ENCODE measurements around the gene MTERF1.
"Not testable (repeated sequence)": the region's sequence is repeated elsewhere in the genome, so short reads cannot be mapped to it uniquely, and the experiment has no call there.

The MTERF1 gene

DNA sequence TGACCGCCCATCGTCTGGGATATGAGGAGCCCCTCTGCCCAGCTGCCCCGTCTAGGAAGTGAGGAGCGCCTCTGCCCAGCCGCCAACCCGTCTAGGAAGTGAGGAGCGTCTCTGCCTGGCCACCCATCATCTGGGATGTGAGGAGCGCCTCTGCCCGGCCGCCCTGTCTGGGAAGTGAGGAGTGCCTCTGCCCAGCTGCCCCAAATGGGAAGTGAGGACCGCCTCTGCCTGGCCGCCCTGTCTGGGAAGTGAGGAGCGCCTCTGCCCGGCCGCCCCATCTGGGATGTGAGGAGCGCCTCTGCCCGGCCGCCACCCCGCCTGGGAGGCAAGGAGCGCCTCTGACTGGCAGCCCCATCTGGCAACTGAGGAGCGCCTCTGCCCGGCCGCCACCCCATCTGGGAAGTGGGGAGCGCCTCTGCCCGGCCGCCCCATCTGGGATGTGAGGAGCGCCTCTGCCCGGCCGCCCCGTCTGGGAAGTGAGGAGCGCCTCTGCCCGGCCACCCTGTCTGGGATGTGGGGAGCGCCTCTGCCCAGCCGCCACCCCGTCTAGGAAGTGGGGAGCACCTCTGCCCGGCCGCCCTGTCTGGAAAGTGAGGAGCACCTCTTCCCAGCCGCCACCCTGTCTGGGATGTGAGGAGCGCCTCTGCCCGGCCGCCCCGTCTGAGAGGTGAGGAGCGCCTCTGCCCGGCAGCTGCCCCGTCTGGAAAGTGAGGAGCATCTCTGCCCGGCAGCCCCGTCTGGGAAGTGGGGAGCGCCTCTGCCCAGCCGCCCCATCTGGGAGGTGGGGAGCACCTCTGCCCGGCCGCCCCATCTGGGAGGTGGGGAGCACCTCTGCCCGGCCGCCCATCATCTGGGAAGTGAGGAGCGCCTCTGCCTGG, 7.1 kb upstream of the MTERF1 start:
- H3K27ac ChIP-seq, H3K4me3 ChIP-seq: not testable (repeated sequence)

DNA sequence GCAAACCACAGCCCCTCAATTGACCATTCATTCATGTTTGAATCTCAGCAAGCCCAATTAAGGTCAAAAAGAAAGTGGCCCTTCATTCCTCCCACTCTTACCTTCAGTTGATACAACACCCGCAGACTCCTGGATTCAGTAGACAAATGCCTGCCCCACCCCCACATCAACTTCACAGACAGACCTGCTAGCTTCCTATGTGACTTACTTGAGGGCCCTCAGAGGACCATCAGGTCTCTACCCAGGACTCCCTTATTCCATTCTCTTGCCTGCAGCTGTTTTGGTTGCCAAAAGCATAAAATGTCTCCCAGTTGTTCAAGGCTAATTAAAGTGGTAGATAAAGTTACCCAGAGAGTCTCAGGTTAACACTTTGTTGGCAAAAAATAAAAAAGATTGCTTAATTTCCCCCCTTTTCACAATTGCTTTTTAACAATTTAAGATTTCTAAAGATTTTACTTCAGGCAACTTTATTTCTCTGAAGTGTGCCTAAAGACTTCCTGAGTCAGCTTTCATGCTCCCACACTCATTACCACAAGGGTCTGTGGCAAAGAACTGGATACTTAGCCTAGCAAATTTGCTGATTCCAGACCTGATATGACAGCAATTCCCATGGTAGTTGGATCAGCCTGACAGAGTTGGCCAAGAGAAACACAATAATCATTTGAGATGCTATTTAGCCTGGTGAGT, 3.3 kb upstream of the MTERF1 start:
- Histone ChIP-seq H3K4me3 (no peak overlapping the region), H3K27ac (no peak overlapping the region)

DNA sequence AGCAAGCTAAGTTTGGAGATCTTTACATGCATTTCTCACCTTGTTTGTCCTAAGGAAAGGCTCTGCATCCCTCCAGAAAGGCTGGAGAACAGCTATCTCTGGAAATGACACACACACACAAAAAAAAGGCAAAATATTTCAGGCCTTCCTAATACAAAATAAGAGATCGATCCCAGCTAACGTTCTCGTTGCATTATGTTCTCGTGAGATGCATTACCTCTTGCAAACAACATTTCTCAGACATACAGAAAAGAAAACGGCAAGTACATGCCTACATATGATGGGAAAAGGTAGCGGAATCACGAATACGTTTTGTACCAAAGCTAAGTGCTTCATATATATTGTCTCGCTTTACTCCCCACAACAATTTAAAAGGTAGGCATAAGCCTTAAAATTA, 488 bp downstream of the MTERF1 start:
- Histone ChIP-seq H3K27ac (peak overlapping the region in 20 of 21 experiments; percentile 12 to 82 (median 68)), H3K4me3 (peak overlapping the region; percentile 42 to 85 (median 70))

DNA sequence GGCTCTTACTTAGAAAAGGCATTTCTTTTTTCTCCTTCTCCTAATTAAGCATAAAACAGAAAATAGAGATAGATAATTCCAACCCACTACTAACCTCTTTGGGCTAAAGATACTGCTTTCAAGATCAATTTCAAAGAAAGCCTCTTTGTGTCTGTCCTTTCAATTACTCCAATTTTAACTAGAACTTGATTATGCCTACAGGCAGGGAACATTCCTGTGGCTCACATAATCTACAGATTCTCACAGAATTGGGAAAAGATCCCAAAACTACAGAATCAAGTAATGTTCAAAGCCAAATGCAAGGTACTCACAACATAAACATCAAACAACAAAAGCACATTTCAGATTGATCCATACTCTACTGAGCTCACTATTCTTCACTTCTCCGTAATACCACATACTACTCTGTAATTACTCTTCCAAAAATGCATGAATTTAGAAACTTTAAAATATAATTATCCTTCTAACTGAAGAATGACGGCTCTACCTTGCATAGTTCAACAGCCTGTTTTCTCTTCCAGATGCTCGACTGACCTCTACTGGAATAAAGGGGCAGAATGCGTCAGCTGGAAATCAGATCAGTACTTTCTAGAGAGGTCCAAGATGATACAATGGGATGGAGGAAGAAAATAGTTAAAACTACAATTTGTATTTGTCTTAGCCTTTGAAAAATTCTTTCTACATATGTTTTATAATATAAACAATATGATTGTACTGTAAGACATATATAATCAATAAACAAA, 3.9 kb downstream of the MTERF1 start:
- no peak overlapping the region for H3K4me3 ChIP-seq

DNA sequence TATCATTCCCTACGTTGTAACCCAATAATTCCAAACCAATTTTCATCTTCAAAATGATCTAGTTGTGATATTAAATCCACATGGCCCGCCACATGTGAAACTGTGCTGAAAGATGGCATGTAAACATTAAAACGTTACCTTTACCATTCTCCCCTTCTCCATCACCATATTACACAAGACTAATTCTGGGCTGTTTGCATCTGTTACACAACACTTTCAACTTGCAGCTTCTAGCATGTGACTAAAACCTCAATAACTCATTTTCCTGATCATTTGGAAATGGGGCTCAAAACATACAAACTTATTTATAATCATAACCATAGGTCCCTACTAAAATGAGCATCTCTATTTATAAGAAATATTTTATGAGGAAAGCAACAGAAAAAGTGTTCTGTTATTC, 4.7 kb downstream of the MTERF1 start:
- Histone ChIP-seq H3K27ac (no peak overlapping the region), H3K4me3 (no peak overlapping the region)

More for the DNA sequence above, 3.9 kb downstream of the MTERF1 start:
- H3K27ac ChIP-seq, result no peak overlapping the region

DNA sequence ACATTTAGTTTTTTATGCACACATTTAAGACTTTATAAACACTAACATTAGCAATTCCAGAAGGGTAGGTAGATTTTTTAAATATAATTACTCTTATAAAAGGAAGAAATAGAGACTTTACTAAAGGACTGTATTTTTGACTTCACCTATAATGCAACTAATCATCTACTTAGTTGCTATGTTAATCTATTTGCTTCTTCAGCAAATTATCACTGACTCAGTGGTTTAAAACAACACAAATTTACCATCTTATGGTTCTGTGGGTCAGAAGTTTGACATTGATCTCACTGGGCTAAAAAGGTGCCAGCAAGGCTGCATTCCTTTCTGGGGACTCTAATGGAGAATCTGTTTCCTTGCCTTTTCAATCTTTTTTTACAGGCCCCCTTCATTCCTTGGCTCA, 7.6 kb downstream of the MTERF1 start:
- Histone ChIP-seq H3K4me3 (no peak overlapping the region), H3K27ac (no peak overlapping the region)

DNA sequence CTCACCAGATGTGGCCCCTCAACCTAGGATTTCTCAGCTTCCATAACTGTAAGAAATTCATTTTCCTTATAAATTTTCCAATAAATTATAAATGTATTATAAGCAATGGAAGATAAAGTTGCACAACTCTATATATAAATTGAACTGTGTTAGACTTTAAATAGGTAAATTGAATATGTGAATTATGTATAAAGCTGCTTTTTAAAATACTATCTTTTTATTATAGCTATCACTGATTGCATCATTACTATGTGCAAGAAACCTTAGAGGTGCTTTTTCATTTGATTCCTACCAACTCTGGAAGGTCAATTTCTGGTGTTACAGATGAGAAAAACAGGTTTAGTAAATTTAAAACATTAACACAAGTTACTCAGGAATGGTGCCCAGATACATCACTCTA, 8.4 kb downstream of the MTERF1 start:
- Histone ChIP-seq H3K27ac (no peak overlapping the region), H3K4me3 (no peak overlapping the region)

DNA sequence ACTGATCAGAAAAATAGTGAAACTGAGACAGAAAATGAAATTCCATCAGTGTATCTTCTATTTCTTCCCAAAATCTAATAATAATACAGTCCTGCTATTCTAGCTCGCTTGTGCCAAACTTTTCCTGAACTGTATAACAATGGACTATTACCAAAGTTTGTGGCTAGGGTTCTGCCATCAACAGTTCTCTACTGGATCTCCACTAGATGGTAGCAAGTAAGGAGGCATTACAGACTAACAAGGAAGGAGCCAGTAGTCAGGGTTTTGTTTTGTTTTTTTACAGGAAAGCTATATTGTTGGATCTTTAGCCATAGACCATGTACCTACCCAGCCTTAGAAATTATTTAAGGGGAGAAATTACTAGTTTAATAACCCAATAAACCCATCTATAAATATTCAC, 10.8 kb downstream of the MTERF1 start:
- H3K27ac ChIP-seq, result no peak overlapping the region
- no peak overlapping the region for H3K4me3 ChIP-seq

DNA sequence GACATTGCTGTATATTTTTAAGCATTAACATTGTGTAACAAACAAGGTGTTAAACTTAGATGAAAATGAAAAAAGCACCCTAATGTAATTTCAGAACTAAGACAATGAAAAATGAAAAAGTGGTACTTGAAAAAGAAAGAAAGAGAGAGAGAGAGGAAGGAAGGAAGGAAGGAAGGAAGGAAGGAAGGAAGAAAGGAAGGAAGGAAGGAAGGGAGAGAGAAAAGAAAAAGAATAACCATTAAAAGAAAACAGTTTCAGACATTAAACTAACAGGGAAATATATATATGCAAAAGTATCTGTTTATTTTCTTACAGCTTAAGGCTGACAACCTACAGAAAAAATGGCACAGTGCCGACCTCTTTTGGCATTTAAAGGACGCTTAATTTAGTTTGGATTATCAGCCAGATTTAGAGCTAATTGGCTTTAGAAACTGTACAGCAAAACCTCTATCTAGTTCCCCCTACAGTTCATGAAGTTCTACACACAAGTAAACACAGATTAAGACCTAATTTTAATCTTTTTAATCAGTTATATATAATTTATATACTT, 13.8 kb downstream of the MTERF1 start:
- Histone ChIP-seq H3K27ac (no peak overlapping the region), H3K4me3 (no peak overlapping the region)

DNA sequence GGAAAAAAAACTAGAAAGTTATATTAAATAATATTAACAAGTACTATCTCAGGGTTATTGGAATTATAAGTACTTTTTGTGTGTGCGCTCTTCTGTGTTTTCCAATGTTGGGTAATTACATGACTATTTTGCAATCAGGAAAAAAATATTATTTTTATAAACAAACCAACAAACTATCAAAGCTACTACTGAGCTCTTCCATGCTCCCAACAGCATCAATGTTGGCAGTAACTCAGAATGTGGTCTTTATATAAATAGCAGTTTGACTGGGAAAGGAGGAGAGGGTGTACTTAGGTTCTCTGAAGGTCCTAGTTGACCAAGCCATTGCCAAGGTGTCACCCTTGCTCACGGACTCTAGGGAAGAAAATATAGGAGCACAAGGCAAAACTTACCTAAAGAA, 15.0 kb downstream of the MTERF1 start:
- Histone ChIP-seq H3K4me3 (no peak overlapping the region), H3K27ac (no peak overlapping the region)

DNA sequence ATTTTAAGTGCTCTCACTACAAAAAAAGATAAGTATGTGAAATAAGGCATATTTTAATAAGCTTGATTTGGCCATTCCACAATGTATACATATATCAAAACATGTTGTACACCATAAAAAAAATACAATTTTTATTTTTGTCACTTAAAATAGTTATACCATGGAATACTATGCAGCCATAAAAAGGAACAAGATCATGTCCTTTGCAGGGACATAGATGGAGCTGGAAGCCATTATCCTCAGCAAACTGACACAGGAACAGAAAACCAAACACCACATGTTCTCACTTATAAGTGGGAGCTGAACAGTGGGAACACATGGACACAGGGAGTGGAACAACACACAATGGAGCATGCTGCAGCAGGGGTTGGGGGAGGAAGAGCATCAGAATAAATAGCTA, 15.9 kb downstream of the MTERF1 start:
- not testable (repeated sequence) for H3K4me3 ChIP-seq, H3K27ac ChIP-seq

DNA sequence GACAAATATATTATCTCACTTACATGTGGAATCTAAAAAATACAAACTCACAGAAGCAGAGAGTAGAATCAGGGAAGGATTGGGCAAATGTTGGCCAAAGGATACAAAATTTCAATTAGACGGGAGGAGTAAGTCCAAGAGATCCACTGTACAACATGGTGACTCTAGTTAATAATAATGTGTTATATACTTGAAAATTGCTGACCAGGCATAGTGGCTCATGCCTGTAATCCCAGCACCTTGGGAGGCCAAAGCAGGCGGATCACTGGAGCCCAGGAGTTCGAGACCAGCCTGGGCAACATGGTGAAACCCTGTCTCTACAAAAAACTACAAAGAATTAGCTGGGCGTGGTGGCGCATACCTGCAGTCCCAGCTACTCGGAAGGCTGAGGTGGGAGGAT, 16.4 kb downstream of the MTERF1 start:
- no peak overlapping the region for H3K4me3 ChIP-seq

DNA sequence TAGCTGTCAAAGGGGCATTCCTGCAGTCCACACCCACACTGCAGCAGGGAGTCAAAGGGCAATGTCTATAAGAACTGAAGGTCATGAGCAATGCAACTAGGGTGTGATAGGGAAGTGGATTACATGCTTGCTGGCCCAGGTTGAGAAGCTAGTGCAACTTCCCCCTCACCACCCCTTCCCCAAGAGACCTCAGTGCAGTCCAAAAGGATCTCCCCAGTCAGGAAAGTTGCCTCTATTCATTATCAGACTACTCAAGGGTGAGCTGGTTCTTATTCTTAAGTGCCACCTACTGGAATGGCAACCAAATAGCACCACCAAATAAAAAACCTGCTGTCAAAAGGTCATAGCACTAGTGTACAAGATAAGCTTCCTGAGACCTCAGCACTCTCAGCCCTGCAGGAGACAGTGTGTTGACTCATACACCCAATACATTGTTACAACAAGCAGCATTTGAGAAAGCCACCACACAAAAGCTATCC, 28.2 kb downstream of the MTERF1 start:
- Histone ChIP-seq H3K4me3 (no peak overlapping the region), H3K27ac (no peak overlapping the region)

More for the DNA sequence above, 16.4 kb downstream of the MTERF1 start:
- no peak overlapping the region for H3K27ac ChIP-seq

DNA sequence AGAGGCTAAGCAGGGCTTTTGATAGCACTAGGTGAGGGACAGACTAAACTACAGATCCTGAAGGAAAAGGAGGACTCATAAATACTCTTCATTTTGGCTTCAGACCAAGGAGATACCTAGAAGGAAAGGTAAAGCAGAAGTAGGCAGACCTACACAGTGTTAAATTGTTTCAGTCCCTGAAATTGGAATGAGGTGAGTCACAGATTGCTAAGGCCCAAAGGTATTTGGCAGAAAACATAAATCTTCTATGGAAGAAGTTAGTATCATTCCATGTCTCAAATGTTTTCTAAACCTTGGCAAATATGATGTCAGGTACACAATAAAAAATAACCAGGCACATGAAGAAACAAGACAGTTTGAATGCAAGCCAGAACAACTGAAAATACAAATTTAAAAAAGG, 30.0 kb downstream of the MTERF1 start:
- no peak overlapping the region for H3K4me3 ChIP-seq
- no peak overlapping the region for H3K27ac ChIP-seq

DNA sequence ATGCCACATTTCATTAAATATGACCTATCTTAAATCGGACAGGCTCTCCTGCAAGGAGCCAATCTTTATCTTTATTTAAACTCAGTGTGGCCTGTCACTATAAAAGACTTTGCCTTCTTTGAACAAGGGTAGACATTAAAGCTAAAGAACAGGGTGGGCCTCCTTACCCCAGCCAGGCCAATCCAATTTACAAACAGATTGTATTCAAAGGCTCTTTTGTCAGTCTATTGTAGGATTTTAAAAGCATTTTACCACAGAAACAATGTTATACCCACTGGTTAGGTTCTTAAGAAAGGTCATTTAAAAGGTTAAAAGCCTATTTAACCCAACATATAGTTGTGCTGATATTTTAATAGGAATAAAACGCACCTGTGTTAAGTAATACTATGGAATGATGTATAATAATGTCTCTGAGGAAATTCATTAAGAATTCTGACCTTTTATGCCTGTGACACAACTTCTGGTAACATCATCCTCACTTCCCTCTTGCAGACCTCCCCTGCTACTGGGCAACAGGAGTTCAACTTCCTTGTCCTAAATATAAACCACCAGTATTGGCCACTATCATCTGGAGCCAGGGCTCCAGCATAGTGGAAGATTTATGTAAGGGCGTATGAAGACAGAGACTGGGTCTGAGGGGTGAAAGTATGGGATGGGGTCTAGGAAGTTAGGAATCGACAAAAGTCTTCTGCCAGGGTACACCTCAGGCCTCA, 32.5 kb downstream of the MTERF1 start:
- peak overlapping the region in 1 of 21 experiments; percentile 43 for H3K27ac ChIP-seq

DNA sequence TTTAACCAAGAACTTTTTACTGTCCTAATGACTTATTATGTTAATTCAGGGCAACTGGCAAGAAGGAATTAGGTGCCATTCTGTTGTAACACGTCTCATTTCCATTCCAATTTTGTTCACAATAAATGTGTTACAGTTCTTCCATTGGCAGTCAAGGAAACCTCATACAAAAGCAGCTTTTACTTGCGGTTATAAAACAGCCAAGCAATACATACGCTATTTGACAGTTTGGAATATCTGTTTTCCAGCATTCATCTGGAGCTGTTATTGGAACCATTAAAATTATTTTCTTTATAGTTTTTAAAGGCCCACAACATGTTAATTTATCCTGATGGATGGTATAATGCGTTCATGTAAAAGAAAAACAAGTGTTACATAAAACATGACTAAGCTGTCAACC, 33.3 kb downstream of the MTERF1 start:
- Histone ChIP-seq H3K27ac (no peak overlapping the region), H3K4me3 (no peak overlapping the region)

More for the DNA sequence above, 32.5 kb downstream of the MTERF1 start:
- H3K4me3 ChIP-seq, result no peak overlapping the region

DNA sequence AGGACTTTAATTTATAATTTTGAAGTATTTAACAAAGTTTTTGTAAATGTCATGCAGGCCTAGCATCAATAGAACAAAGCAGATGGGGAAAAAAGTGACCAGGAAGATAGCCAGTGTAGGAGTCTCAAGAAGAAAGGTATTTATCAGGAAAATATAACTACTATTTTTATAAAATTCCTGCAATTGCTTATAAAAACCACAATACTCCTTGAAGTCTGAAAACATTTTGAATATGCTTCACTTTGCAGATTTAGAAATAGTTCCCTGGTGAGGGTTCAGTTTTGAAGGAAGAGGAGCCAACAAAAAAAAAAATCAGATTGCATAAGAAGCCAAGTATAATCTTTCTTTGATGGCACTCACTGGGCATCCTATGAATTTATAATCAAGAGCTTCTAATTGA, 34.1 kb downstream of the MTERF1 start:
- Histone ChIP-seq H3K4me3 (no peak overlapping the region), H3K27ac (no peak overlapping the region)

DNA sequence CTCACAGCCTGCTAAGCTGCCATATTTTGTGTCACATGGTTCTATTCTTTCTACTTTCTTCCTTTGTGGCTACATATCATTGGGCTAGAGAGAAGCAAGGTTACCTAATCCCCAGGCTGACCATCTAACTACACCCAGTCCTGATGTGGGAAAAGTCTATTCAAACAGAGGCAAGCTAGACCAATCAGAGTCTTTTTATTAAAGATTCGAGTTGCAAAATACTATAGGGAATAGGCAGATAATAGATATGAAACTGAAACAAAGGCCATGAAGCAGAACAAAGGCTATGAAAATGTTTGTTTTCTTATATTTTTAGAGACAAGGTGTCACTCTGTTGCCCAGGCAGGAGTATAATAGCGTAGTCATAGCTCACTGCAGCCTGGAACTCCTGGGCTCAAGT, 36.7 kb downstream of the MTERF1 start:
- H3K27ac ChIP-seq, result no peak overlapping the region
- no peak overlapping the region for H3K4me3 ChIP-seq

DNA sequence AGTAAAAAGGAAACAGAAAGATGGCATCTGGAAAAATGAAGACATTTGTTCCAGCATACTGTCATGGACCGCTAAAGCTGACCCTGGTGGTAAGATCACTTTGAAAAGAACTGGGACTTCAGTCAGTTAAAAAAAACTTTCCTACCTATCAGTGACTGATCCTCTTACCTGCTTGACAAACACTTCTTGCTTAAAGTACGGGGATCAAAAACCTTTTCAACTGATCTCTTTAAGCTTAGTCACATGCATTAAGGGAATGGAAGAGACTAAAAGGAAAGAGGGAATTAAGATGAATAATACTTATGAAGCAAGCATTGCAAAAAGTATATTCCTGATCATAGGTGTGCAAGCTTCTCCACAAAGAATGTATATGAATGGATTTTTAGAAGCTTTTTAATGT, 42.1 kb downstream of the MTERF1 start:
- Histone ChIP-seq H3K27ac (no peak overlapping the region), H3K4me3 (no peak overlapping the region)
